GM13977 (cell line): ENCODE data around the gene PRSS53.
"Not testable (repeated sequence)": the region's sequence is repeated elsewhere in the genome, so short reads cannot be mapped to it uniquely, and the experiment has no call there.

Experiments
- DNase-seq: peaks from one replicate; pipeline ENCODE4 v3.0.0; 2012; ENCODE audit warnings: low spot score
- CTCF ChIP-seq: IDR thresholded peaks from 2 replicates; pipeline ENCODE4 v1.5.1; 2012; ENCODE audit warnings: mild to moderate bottlenecking, control low read depth; ENCODE audit not compliant: insufficient read depth; ENCODE audit errors: extremely low read depth, missing control alignments
- in situ Hi-C: fragments of 300-500 bp; cut with MboI; formaldehyde crosslinking; loops from one replicate; pipeline ENCODE4 v1.12.0; 2022; ENCODE audit warnings: low sequenced_read_pairs, low pct_unique_long_range_greater_than_20kb, mixed read lengths, inconsistent platforms; ENCODE audit not compliant: unreplicated experiment

PRSS53 gene

GRCh38 chr16:31106509-31107464 is 18.0 kb upstream of the PRSS53 start:
- DNase-seq = no peak
- in situ Hi-C loops = no loop called here
- no peak for TF ChIP-seq CTCF

GRCh38 chr16:31105677-31106213 is 17.0 kb upstream of the PRSS53 start:
- DNase-seq = peak; percentile 90
- in situ Hi-C loops = no loop called here

GRCh38 chr16:31100876-31101641 is 12.3 kb upstream of the PRSS53 start:
- in situ Hi-C loops, DNase-seq: not testable (repeated sequence)

More at GRCh38 chr16:31105677-31106213, 17.0 kb upstream of the PRSS53 start:
- peak; percentile 85 for TF ChIP-seq CTCF

GRCh38 chr16:31099860-31100638 is 11.3 kb upstream of the PRSS53 start:
- TF ChIP-seq CTCF = no peak
- no peak for DNase-seq
- in situ Hi-C loops = no loop called here

GRCh38 chr16:31094424-31095120 is 5.8 kb upstream of the PRSS53 start, which contains the start of gene VKORC1:
TSS of gene VKORC1 (minus strand) at chr16:31094797. CDS start at chr16:31094729, 68 bp downstream.
- in situ Hi-C loops = no loop called here
- peak; percentile 92 for DNase-seq
- no peak for TF ChIP-seq CTCF

- in situ Hi-C loops = no loop called here
- no peak for TF ChIP-seq CTCF
- DNase-seq = no peak
Measured at GRCh38 chr16:31094088-31094423, 5.3 kb upstream of the PRSS53 start.
